Camera-type eye (tissue), 1 donor: Measurements from ENCODE around the gene FCHSD1. TPM values are rescaled to one million over a fixed set of nuclear protein-coding genes. Genes with fewer than 3 reads are reported as not detected.

ENCODE experiments used
- total RNA-seq: library from RNA; depleted of rRNA; stranded (reverse); fragments of >200 nt; gene quantifications from one replicate; pipeline ENCODE4 v1.2.3, GENCODE V29; 2014

Gene FCHSD1
- total RNA-seq, result 20.8 TPM

GRCh38 chr5:141650851-141651727, at the start of gene FCHSD1:
Gene FCHSD1, minus strand, starts transcription at chr5:141651418. Its CDS starts 50 bp downstream, at chr5:141651368.

DNA sequence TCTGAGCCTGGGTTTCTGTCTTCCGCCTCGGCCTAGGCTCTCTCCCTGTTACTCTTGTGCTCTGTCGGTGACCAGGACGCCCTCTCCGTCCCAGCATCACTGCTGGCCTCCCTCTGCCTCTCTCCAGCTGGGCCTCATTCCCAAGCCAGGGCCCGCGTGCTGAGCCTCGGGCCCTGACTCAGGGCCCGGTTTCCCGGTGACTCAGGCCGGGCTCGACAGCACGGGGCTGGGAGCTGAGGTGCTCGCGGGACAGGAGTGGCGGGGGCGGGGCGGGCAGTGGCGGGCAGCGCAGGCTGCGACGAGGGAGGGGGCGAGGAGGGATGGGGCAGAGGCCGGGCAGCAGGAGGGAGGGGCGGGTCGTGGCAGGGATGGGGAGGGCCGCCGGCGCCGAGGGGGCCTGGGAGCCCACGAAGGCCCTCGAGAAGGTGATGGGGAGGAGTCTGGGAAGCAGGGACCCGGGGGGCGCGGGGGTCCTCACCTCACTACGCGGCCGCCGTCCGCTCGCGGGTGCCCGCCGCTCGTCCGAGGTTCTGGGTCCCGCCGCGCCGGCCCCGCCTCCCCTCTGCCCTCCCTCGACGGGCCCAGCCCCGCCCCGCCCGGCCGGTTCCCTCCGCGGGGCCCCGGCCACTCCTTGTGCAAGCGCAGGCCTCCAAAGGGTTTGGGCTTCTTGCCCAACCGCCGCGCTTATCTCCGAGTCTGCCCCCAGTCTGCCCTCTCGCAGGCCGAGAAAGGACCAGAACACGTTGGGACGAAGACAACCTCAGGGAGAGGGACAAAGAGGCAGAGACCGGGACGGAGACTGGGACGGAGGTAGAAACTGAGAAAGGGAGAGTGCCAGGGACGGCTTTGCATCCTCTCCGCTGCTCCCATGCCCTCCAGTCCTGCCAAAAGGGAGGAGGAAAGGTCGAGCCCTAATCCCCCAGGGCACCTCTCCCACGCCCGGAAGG, 30.8 kb upstream of the FCHSD1 start, which contains the start of gene ARAP3:
ARAP3 (minus strand) TSS at position 536 of the 947 bp plus-strand sequence. CDS start 1,744 bp downstream, outside the sequence.

DNA sequence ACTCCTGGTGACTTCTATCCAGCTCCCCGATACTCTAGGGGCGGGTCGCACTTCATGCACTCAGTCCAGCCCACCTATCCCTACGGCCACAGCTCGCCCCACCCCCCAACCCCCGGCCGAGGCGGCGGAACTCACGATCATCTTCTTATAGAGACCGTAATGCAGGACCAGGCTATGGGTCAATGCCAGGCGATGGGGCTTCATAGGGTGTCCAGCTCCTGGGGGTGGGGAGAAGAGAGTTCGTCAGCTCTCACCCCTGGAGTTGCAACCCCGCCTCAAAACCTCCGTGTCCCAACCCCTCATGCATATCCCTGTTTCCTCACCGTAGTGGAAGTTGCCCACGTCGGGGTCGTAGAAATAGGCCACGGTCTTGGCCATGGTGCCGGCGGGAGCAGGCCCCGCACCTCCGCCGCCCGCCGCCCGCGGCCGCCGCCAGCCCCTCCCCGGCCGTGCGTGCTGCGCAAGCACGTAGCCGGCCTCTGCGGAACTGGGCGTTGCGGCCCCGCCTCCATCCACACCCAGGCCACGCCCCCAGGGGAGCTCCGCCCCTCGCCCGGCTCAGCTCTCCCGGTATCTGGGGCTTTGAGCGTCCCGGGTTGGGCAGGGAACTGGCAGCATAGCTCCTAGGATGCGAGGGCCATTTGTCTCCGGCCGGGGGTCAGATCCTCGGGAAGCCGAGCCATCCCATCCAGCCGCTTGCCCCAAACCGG, 14.7 kb downstream of the FCHSD1 start, which contains the start of the genes HDAC3 and RELL2:
HDAC3 (minus strand) TSS at position 437 of the 710 bp plus-strand sequence; CDS start at position 378, 59 bp downstream.
RELL2 (plus strand) TSS at position 585 of the 710 bp plus-strand sequence. CDS start 1,229 bp downstream, outside the sequence.

DNA sequence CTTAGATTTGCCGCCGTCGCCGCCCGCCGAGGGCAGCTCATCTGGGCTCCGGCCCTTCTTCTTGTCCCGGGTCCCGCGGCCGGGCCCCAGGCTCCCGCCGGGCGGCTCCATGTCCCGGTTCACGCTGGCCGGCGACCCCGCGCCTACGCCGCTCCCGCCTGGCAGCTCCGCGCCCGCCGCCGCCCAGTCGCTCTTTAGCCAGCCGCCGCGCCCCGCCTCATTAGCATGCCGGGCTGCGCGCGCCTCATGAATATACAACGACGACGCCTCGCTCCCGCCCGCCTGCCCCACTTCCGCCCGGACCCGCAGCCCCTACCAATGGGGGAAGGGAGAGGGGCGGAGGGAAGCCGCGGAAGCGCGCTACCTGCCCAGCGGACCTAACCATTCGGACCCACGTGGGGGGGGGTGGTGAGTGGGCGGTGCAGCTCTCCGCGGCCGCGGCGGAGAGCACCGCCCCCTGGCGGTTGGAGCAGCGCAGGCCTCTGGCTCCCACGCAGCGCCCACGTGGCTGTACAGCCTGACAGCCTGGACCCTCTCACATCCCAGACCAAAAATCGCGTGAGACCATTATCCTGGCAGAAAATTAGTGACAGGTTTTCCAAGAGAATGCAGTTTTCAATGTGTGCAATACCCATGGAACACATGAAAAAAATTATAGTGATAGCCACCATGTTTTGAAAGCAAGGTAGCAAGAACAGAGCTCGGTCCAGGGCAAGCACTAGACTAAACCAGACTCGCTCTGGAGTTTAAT, 32.2 kb downstream of the FCHSD1 start, which contains the start of gene DIAPH1:
DIAPH1 (minus strand) TSS at position 197 of the 751 bp plus-strand sequence; CDS start at position 111, 86 bp downstream.

Other genes with a start within 250 kb of the FCHSD1 start
- 21.7 TPM for gene PCDHGA9, start 248.6 kb downstream of the FCHSD1 start, total RNA-seq
- gene PCDHGB6, start 243.4 kb downstream of the FCHSD1 start, total RNA-seq, result 15.1 TPM
- 15.6 TPM for gene PCDHGA10, start 238.4 kb downstream of the FCHSD1 start, total RNA-seq
- 26.6 TPM for gene PCDHGB7, start 233.7 kb downstream of the FCHSD1 start, total RNA-seq
- 19.0 TPM for gene PCDHGA11, start 230.4 kb downstream of the FCHSD1 start, total RNA-seq
- 12.6 TPM for gene PCDHGA12, start 220.9 kb downstream of the FCHSD1 start, total RNA-seq
- 79.3 TPM for gene PCDHGC3, start 175.5 kb downstream of the FCHSD1 start, total RNA-seq
- 25.1 TPM for gene PCDHGC4, start 166.4 kb downstream of the FCHSD1 start, total RNA-seq
- gene PCDHGC5, start 162.3 kb downstream of the FCHSD1 start, total RNA-seq, result 6.6 TPM
- 28.9 TPM for gene DIAPH1, start 32.4 kb downstream of the FCHSD1 start, total RNA-seq
- 51.2 TPM for gene HDAC3, start 14.6 kb downstream of the FCHSD1 start, total RNA-seq
- gene RELL2, start 14.4 kb downstream of the FCHSD1 start, total RNA-seq, result 4.0 TPM
- 8.0 TPM for gene ARAP3, start 30.8 kb upstream of the FCHSD1 start, total RNA-seq
- 23.0 TPM for gene PCDH1, start 227.0 kb upstream of the FCHSD1 start, total RNA-seq